HG02884 (cell line): ENCODE results near the gene XPC.

ENCODE experiments used
- ATAC-seq: cut with Tn5 transposase; IDR thresholded peaks from one replicate; pipeline ENCODE4 v1.9.1; 2021; ENCODE audit warnings: mild to moderate bottlenecking, moderate library complexity; ENCODE audit not compliant: unreplicated experiment

Gene XPC

GRCh38 chr3:14208977-14209394 is 30.6 kb upstream of the XPC start:
- no peak for ATAC-seq

- ATAC-seq: no peak
Measured at GRCh38 chr3:14208168-14208567, 29.8 kb upstream of the XPC start.

GRCh38 chr3:14206548-14207177 is 28.3 kb upstream of the XPC start:
- no peak for ATAC-seq

DNA sequence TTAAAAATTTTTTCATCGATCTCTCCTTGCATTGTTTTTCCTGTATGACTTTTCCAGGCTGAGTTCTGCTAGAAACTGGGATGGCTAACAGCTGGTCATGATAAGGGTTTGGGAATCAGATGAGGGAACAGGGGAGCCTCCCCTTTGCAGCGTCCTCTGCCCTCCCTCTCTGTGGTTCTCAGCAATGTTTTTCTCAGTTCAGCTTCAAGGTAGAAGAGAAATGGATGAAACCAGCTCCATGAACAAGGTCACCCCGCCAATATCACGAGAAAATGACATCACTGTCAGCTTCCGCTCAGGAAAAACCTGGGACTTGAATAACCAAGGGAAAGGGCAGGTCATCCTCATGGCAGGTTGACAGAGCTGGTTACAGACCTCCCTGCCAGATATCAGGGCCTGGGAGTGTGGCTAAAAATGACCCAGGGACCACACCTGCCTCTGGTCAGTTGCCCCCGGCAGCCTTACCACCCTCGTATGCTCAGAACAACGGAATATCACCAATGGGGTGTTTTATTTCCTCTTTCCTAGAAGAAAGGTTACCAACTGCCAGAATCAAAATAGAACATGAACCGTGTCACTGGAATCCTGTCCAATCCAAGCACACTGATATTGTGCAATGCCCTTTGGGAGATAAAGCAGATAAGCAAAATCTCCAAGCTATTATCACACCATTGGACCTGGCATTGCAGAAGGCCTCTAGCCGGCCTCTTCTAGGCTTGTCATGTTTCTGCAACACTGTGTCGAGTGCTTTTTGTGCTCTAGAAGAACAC is 26.3 kb upstream of the XPC start:
- no peak for ATAC-seq

DNA sequence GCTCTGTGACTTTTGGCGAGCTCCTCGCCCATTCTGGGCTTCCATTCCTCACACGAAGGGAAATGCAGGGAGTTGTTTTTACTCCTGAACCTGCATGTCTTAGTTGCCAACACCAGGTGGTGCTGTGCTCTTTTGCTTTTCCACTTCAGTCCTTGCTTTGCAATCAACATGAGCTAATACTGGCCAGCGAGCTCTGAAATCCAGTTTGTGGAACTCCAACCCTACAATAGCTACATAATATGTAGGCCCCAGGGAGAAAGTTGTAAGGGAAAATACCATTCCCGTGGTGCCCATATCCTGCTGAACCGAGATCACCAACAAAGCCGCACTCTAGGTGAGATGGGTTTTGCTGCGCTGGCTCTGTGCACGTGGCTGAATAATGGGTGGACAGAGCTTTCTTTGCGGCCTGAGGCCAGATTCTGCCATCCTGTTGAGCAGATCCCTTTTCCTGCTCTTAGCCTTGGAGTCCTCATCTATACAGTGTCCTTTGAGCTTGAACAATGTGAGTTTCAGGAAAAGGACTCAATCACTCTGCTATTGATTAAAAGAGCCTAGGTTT is 25.2 kb upstream of the XPC start:
- peak; percentile 69 for ATAC-seq

GRCh38 chr3:14202874-14203520 is 24.6 kb upstream of the XPC start:
- no peak for ATAC-seq

DNA sequence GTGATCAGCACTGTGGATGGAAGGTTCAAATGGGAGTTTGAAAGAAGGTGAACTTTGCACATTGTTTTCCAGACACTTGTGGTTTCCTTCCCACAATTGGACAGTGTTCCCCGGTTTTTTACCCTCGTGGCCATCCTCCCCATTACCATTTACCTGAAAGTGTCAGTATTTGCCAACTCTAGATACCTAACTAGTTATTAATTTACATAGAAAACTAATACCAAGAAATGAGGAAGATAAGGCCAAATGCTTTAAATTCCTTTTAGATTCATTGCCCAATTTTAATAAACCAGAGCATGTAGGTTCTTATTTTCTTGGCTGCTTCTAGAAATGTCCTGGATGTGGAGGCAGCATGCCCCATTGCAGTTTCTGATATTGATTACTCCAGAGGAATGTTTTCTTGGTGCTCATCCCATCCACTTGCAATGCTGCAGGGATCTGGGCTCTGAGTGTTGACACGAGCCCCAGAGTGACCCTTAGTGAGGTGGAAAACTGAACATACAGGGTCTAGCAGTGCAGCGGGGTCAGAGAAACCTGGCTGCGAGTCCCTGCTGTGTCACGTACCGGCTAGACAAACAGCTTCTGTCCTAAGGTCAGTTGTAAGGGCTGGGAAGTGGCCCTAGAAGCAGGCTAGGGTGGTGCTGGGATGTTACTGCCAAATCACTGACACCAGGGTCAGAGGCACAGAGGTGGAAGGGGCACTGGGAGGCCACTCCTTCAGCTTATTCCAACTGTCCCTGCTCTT is 23.7 kb upstream of the XPC start:
- ATAC-seq: no peak

- no peak for ATAC-seq
Measured at GRCh38 chr3:14200841-14201240, 22.4 kb upstream of the XPC start.

DNA sequence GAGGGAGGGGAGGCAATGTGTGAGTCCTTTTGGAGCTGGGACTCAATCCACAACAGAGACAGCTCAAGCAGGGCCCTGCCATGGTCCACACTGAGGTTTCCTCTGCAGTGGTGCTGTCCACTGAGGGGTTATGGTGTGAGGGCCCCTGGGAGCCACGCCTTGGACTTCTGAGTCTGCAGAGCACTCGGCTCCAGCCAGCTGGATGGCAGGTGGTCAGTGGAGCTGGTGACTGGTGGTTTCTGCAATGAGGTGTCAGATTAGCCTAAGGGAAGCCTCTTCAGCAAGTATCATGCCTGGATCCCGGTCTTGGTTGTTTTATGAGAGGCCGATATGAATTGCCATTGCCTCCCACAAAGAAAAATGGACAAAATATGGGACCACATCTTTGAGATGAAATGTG is 21.9 kb upstream of the XPC start:
- no peak for ATAC-seq

DNA sequence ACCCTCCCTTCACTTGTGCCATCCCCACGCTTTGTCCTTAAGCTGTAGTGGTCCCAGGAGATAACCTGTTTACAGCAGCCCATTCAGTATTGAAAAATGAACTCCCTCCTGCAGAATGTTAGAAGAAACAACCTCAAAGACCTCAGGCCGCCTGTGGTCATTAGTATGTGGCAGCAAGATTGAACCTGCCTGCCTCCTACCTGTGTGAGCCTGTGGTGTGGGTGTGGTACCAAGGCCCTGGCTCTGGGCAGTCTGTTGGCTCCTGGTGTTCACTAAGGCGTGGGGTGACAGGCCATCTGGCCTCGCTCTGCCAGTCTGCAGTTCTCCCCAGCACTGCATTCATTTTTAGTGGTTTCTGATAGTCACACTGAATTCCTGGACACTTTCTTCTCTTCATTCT is 21.2 kb upstream of the XPC start:
- ATAC-seq: no peak

DNA sequence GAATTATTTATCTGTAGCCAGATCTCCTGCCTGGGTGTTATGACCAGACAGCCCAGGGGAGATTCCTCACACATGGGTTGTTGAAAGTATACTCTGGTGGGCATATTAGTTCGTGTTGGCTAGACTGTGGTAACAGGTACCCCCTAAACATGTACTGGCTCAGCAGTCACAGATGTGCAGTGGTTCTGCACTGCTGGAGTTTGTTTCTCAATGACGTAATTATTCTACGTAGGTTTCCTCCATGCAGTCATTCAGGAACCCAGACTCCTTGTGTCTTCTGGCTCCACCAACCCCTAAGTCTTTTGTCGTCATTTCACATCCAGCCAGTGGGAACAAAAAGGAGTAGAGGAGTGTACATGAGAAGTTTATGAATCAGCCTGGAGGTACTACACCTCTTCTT is 16.5 kb upstream of the XPC start:
- no peak for ATAC-seq

- ATAC-seq: no peak
Measured at GRCh38 chr3:14188041-14188754, 9.8 kb upstream of the XPC start.

DNA sequence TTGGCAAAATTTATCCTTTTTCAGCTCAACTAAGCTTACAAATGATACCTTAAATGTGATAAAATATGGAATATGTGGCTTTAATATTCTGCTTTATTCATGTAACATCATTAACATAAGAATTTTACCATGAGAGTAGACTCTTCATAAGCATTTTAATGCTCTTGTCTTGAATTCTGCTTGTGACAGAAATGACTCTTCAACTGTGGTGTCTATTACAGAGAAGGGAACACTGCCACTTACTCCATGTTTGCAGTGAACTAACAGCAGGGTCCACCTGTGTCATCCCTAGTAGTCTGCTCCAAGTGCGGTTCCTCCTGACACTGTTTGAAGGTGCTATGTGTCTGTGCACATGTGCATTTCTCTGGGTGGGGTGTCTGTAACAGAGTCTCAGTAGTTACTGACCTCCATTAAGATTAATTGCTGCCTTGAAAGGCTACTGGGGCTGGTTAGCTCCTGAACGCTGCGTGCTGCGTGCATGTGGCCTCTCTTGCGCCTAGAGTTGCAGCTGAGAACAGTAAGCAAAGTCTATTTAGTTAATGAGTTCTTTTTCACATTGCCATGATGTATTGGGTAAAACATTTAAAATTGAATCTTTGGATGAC is 8.6 kb upstream of the XPC start:
- ATAC-seq: no peak

DNA sequence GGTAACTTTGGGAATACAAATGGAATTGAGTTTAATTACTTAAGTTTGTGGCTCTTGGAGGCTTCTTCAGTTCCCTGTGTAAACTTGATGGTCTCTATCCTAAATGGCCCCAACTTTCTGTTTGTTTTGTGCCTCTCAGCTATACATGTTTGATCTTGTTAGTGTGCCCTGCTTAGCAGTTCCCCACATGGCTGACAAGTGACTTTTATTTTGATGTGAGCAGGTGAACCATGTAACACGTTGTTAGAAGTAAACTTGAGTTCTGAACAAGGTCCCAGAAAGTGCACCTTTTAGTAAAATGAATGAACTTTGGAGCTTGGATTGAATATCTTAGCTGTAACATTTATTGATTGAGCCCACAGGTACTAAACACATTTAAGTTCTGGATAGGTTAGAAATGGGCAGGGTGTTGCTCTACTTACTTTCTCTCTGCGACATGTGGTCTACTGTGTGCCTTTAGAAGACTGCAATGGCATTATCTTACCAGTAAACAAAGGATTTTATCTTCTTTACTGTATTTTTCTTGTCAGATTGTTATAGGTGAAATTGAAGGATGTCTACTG is 4.7 kb upstream of the XPC start:
- ATAC-seq: no peak

DNA sequence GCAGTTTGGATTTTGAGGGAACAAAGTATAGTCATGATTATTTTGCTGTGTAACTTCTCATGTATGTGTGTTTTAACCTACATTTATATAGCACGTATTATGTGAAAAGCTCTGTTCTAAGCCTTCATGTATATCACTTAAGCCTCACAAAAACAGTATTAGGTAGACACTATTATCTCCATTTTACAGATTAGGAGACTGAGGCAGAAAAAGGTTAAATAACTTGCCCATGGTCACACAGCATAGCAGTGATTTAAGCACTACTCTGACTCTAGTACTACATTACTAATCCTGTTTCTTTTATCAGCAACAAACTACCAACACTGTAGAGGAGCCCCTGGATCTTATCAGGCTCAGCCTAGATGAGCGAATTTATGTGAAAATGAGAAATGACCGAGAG is 2.9 kb upstream of the XPC start:
- ATAC-seq: no peak

DNA sequence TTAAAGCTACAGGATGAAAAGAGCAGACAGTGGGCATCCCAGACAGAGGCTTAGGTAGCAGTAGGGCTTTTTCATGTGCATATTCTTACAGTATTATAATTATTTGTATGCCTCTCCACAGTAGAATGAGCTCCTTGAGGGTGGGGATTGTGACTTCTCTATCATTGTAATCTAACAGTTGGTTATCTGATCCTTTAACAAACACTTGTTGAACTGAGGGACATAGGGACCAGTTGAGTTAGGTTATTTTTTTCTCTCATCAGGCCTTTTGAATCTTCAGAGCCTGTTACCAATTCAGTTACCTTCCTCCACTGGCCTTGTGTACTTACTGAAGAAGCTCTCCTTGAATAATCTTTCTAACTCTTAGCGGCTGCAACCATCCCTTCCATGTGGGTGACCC is 1.4 kb upstream of the XPC start:
- no peak for ATAC-seq

- ATAC-seq: no peak
Measured at GRCh38 chr3:14179114-14179465, 689 bp upstream of the XPC start.

DNA sequence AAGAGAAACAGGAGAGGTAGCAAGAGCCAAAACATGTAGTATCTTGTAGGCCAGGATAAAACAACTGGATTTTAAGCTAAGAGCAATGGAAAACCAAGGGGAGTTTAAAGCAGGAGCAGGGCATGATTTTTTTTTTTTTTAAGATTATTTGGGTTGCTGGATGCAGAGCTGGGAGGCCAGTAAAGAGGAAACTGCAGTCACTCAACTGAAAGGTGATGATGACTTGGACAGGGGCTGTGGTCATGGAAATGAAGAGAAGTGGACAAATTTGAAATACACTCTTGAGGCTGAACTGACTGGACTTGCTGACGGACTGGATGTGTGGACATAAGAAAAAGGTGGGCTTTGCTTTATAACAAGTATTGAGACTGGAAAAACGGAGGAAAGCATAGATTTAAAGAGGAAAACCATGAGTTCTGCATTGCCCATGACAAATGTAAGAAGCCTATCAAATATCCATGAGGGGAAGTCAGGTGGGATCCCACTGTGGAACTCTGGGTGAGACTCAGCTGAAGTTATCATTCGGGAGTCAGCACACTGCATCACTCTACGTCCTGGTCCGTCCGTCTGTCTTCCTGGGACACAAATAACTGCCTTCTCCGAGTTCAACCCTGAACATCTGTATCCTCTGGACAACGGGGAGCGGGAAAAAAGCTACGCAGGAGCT is 688 bp downstream of the XPC start:
- peak; percentile 6 for ATAC-seq

GRCh38 chr3:14175383-14176037 is 2.9 kb downstream of the XPC start:
- peak; percentile 33 for ATAC-seq
